GM12878 (cell line): Measurements from ENCODE around the gene CPNE9. TPM values are rescaled to one million over a fixed set of nuclear protein-coding genes. Genes with fewer than 3 reads are reported as not detected.

Experiments
- ATAC-seq: fragments of 200-7000 bp; cut with Tn5 transposase; 3 replicates; pipeline ENCODE4 v1.9.1; 2020; ENCODE audit warnings: mild to moderate bottlenecking, moderate library complexity
- BruUV-seq: library from RNA; stranded (reverse); fragments of 400-500 nt; replicated peaks from 2 replicates; lab custom pipeline; 2021; lab: Mats Ljungman, UMichigan
- CTCF ChIA-PET: fragments of 300-600 bp; sonication (Branson Sonifier 250); formaldehyde crosslinking; extraction: SDS; loops from one replicate; lab custom pipeline; 2021; ENCODE audit warnings: inconsistent platforms; lab: Yijun Ruan, JAX
- POLR2A ChIA-PET: fragments of 350-600 bp; formaldehyde crosslinking; extraction: SDS; loops from one replicate; lab custom pipeline; 2021; ENCODE audit warnings: inconsistent platforms; lab: Charles Lee
- RAD21 ChIA-PET: fragments of 300-600 bp; sonication (Branson Sonifier 250); formaldehyde crosslinking; loops from one replicate; lab custom pipeline; 2023; ENCODE audit warnings: antibody characterized with exemption; ENCODE audit not compliant: unreplicated experiment; lab: Charles Lee
- SMC1A ChIA-PET: fragments of 300-600 bp; sonication (Branson Sonifier 250); formaldehyde crosslinking; loops from one replicate; lab custom pipeline; 2023; ENCODE audit not compliant: unreplicated experiment, uncharacterized antibody; lab: Charles Lee
- DNase-seq: peaks from one replicate; pipeline ENCODE4 v3.0.0-alpha.2; 2011; ENCODE audit warnings: low read depth, low spot score
- FAIRE-seq: peaks from 3 replicates; lab custom pipeline; 2011; peaks lifted over from hg19 to GRCh38; lab: Jason Lieb, UNC
- H2AFZ ChIP-seq: 2 replicates; pipeline ENCODE4 v1.6.0; 2011; ENCODE audit warnings: low read depth, low read length, control low read depth; ENCODE audit not compliant: control insufficient read depth
- H3K27ac ChIP-seq: 2 replicates; pipeline ENCODE4 v1.5.1; 2011; ENCODE audit warnings: control low read depth; ENCODE audit not compliant: control insufficient read depth, insufficient read depth
- H3K27me3 ChIP-seq, 2 experiments: replicated peaks in 1 of 2; 2 replicates each; pipeline versions ENCODE4 v1.6.0 to v1.6.1; 2011; ENCODE audit warnings: low read length in 1 of 2; ENCODE audit not compliant: control insufficient read depth in 2 of 2, insufficient read depth in 2 of 2
- H3K36me3 ChIP-seq, 2 experiments: 2 replicates each; pipeline ENCODE4 v1.5.1; 2011; ENCODE audit warnings: low read length in 1 of 2; ENCODE audit not compliant: control insufficient read depth in 2 of 2, insufficient read depth in 2 of 2
- H3K4me1 ChIP-seq: 2 replicates; pipeline ENCODE4 v1.6.1; 2011; ENCODE audit warnings: mild to moderate bottlenecking, low read length, moderate library complexity, mixed read lengths; ENCODE audit not compliant: control insufficient read depth, insufficient read depth
- H3K4me2 ChIP-seq: 2 replicates; pipeline ENCODE4 v1.6.0; 2011; ENCODE audit warnings: control low read depth; ENCODE audit not compliant: control insufficient read depth, insufficient read depth
- H3K4me3 ChIP-seq: fragments of 200-600 bp; sonication (generic); 2 replicates; pipeline ENCODE4 v1.5.1; 2016
- H3K79me2 ChIP-seq: 2 replicates; pipeline ENCODE4 v1.6.0; 2011; ENCODE audit warnings: low read length; ENCODE audit not compliant: control insufficient read depth, insufficient read depth
- H3K9ac ChIP-seq: 2 replicates; pipeline ENCODE4 v1.8.0; 2011; ENCODE audit warnings: low read length, control low read depth, mixed read lengths; ENCODE audit not compliant: control insufficient read depth, insufficient read depth
- H3K9me3 ChIP-seq: replicated peaks from 3 replicates; pipeline ENCODE4 v1.5.1; 2011; ENCODE audit warnings: mild to moderate bottlenecking, low read length; ENCODE audit not compliant: control insufficient read depth, insufficient read depth
- H4K20me1 ChIP-seq: 2 replicates; pipeline ENCODE4 v1.6.0; 2011; ENCODE audit not compliant: control insufficient read depth, insufficient read depth
- BRCA1 ChIP-seq: IDR thresholded peaks from 2 replicates; pipeline ENCODE4 v1.6.1; 2011; ENCODE audit warnings: low read depth, low read length, improper control_type of control experiment
- LARP7 ChIP-seq: fragments of 450-650 bp; IDR thresholded peaks from 2 replicates; pipeline ENCODE4 v1.6.1; 2017; ENCODE audit warnings: mild to moderate bottlenecking
- NR2C1 ChIP-seq: fragments of 450-650 bp; IDR thresholded peaks from 2 replicates; pipeline ENCODE4 v1.6.1; 2017; ENCODE audit warnings: antibody characterized with exemption, mild to moderate bottlenecking, moderate library complexity
- PML ChIP-seq: IDR thresholded peaks from 2 replicates; pipeline ENCODE4 v1.6.1; 2012; ENCODE audit warnings: low read length, inconsistent platforms
- POU2F2 ChIP-seq: IDR thresholded peaks from 3 replicates; pipeline ENCODE4 v1.6.1; 2011; ENCODE audit warnings: low read depth, mild to moderate bottlenecking, low read length, borderline replicate concordance
- WGBS: methylation state at CpG from one replicate; pipeline ENCODE4 v1.1.6; 2016; ENCODE audit warnings: low lambda C conversion rate; ENCODE audit not compliant: insufficient replicate concordance, insufficient coverage; ENCODE audit errors: missing lambda C conversion rate; 5-methylcytosine and 5-hydroxymethylcytosine counted together
- in situ Hi-C: fragments of 300-500 bp; cut with MboI; formaldehyde crosslinking; loops from 9 replicates; pipeline ENCODE4 v1.14.3; 2018; ENCODE audit warnings: mixed read lengths
- intact Hi-C: fragments of 100-400 bp; cut with micrococcal nuclease; formaldehyde crosslinking; loops from one replicate; pipeline ENCODE4 v1.14.2; 2022; ENCODE audit not compliant: unreplicated experiment
- polyA plus RNA-seq, 11 experiments: library from polyadenylated mRNA; depleted of rRNA in 4 of 11; unstranded in 6 of 11; stranded (reverse) in 5 of 11; fragments of >200 nt; fragmentation: Nextera tagmentation in 4 of 11; fragmentation: Illumina TruSeq in 1 of 11; extraction: Ambion mirVana in 4 of 11; extraction: Trizol in 1 of 11; gene quantifications; 1 replicate in 1 of 11; 2 replicates in 10 of 11; pipeline versions ENCODE4 v1.2.1 to v1.2.3, GENCODE V29; 2011 to 2016; ENCODE audit warnings: inconsistent platforms in 2 of 11, missing spikeins in 2 of 11, low read depth in 1 of 11
- total RNA-seq, 4 experiments: library from RNA; depleted of rRNA in 3 of 4; stranded (reverse); fragments of >200 nt in 3 of 4; fragmentation: Illumina TruSeq in 1 of 4; extraction: Trizol in 1 of 4; gene quantifications; 2 replicates each; pipeline versions ENCODE4 v1.2.1 to v1.2.3, GENCODE V29; 2013 to 2021

CPNE9 gene
- total and polyA plus RNA-seq, 10 of the 15 experiments (the other 5 are each of a cell fraction or from before 2014, with no cell fraction given): 0.02 to 0.12 (median 0.05) TPM; not detected in 7

DNA sequence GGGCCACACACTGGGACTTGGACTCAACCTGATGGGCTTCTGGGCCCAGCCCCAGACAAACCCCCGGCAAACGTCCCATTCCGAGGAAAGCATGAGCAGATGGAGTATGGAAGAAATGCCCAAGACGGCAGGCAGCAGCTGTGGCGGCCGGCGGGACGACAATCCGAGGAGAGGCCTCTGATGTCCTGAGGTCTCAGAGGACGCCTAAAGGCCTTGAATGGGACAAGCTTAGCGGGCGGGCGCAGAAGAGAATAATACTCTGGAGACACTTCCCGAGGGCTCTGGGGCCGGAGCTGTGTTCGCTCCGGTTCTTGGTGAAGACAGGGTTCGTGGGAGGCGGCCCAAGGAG is 45.6 kb downstream of the CPNE9 start:
- no peaks in the 10 kb centered on the region for H3K9me3 ChIP-seq
- H3K4me2 ChIP-seq: peak overlapping the region; percentile 70
- in situ Hi-C loops: no loop called here
- FAIRE-seq (no peak), DNase-seq (no peak), ATAC-seq (no peak)
- no peaks in the 10 kb centered on the region for H3K27me3 ChIP-seq
- intact Hi-C loops: loop anchor here (1.0 kb wide), 1 partner anchor 18 kb away; the partner anchor contains the start of gene BRPF1
- POLR2A ChIA-PET: interaction anchor here (0.6 to 2.9 kb wide), 7 partner anchors 15 to 355 kb away, joined by 3 to 20 read pairs (median 4); partner anchors contain the start of genes ARPC4, RPUSD3 and TADA3
- peak overlapping the region; percentile 82 for H3K27ac ChIP-seq
- RAD21 ChIA-PET: interaction anchor here (0.7 to 3.1 kb wide), 6 partner anchors 18 to 245 kb away, joined by 3 to 11 read pairs (median 6); partner anchors contain the start of genes ARPC4, BRPF1, MTMR14 and TADA3
- peak overlapping the region; percentile 61 for H3K9ac ChIP-seq
- WGBS: 34% methylated on average over 19 of the region's 19 CpGs
- H3K79me2 ChIP-seq: peaks cover 15% of the 10 kb centered on the region
- CTCF ChIA-PET: interaction anchor here (0.8 to 3.2 kb wide), 6 partner anchors 10 to 61 kb away, joined by 3 to 24 read pairs (median 3); partner anchors contain the start of genes ARPC4, BRPF1 and TADA3
- BruUV-seq: no TSS peak
- peak overlapping the region; percentile 77 for H3K4me3 ChIP-seq
- peaks cover 16 to 17% of the 10 kb centered on the region in 2 experiments for H3K36me3 ChIP-seq
- peak overlapping the region; percentile 99 for H2AFZ ChIP-seq
- H4K20me1 ChIP-seq: no peaks in the 10 kb centered on the region
- no peak for TF ChIP-seq NR2C1
- peak; percentile 47; the same call in 1 of the 2 replicates for TF ChIP-seq LARP7
- TF ChIP-seq BRCA1: 0 out of 2 replicates have a peak, but pooled peaks have one; percentile 11
- no peak for TF ChIP-seq POU2F2
- TF ChIP-seq PML: no peak
- H3K4me1 ChIP-seq: peaks cover 21% of the 10 kb centered on the region
- SMC1A ChIA-PET: interaction anchor here (0.8 to 2.6 kb wide), 8 partner anchors 10 to 99 kb away, joined by 3 to 16 read pairs (median 4); partner anchors contain the start of genes ARPC4, BRPF1 and TADA3
